H1 (cell line): Measurements from ENCODE around the gene PPEF2. TPM values are rescaled to one million over a fixed set of nuclear protein-coding genes. Genes with fewer than 3 reads are reported as not detected.

Source experiments
- CTCF ChIA-PET: fragments of 300-600 bp; sonication (Branson Sonifier 250); formaldehyde crosslinking; loops from one replicate; lab custom pipeline; 2021; ENCODE audit not compliant: partially characterized antibody; lab: Charles Lee
- POLR2A ChIA-PET: fragments of 300-600 bp; sonication (Branson Sonifier 250); formaldehyde crosslinking; loops from one replicate; lab custom pipeline; 2021; ENCODE audit warnings: inconsistent platforms; ENCODE audit not compliant: partially characterized antibody; lab: Charles Lee
- DNase-seq, 2 experiments: peaks; one replicate each; pipeline versions ENCODE4 v3.0.0 to v3.0.0-alpha.2; 2010 to 2022; ENCODE audit warnings: low spot score in 2 of 2, low read depth in 1 of 2, mixed read lengths in 1 of 2
- FAIRE-seq: peaks from 2 replicates; lab custom pipeline; 2011; peaks lifted over from hg19 to GRCh38; lab: Jason Lieb, UNC
- H2AFZ ChIP-seq: 2 replicates; pipeline ENCODE4 v1.8.1; 2012; ENCODE audit warnings: low read length, inconsistent platforms
- H2AK5ac ChIP-seq: 2 replicates; pipeline ENCODE4 v1.6.1; 2013; ENCODE audit warnings: low read depth, low read length
- H2BK120ac ChIP-seq: replicated peaks from 2 replicates; pipeline ENCODE3; 2013; ENCODE audit warnings: low read depth, low read length, inconsistent platforms
- H2BK12ac ChIP-seq: 2 replicates; pipeline ENCODE4 v1.6.1; 2013; ENCODE audit warnings: low read depth, low read length
- H2BK15ac ChIP-seq: 2 replicates; pipeline ENCODE4 v1.6.1; 2013; ENCODE audit warnings: low read length
- H2BK20ac ChIP-seq: 2 replicates; pipeline ENCODE4 v1.6.1; 2013; ENCODE audit warnings: low read length
- H2BK5ac ChIP-seq: 2 replicates; pipeline ENCODE4 v1.6.1; 2013; ENCODE audit warnings: low read depth, low read length
- H3K14ac ChIP-seq: 2 replicates; pipeline ENCODE4 v1.6.1; 2013; ENCODE audit warnings: inconsistent platforms; ENCODE audit not compliant: insufficient read length
- H3K18ac ChIP-seq: 2 replicates; pipeline ENCODE4 v1.6.1; 2013; ENCODE audit warnings: low read length; ENCODE audit errors: extremely low read depth
- H3K23ac ChIP-seq: 2 replicates; pipeline ENCODE4 v1.6.1; 2013; ENCODE audit warnings: inconsistent platforms; ENCODE audit not compliant: insufficient read length
- H3K23me2 ChIP-seq: 2 replicates; pipeline ENCODE4 v1.6.1; 2013; ENCODE audit warnings: low read depth, low read length
- H3K27ac ChIP-seq: 2 replicates; pipeline ENCODE4 v1.6.1; 2011; ENCODE audit warnings: low read depth, low read length, inconsistent platforms
- H3K27me3 ChIP-seq, 4 experiments: replicated peaks in 1 of 4; 1 replicate in 1 of 4; 2 replicates in 3 of 4; pipeline versions ENCODE4 v1.6.1 to v1.8.1; 2011 to 2013; ENCODE audit warnings: low read length in 3 of 4, mild to moderate bottlenecking in 3 of 4, inconsistent platforms in 2 of 4, mixed read lengths in 2 of 4, moderate library complexity in 1 of 4; ENCODE audit not compliant: control insufficient read depth in 3 of 4, insufficient read depth in 3 of 4; ENCODE audit errors: extremely low read depth in 1 of 4
- H3K36me3 ChIP-seq, 4 experiments: 2 replicates each; pipeline versions ENCODE4 v1.6.1 to v1.8.1; 2011 to 2013; ENCODE audit warnings: mild to moderate bottlenecking in 4 of 4, low read length in 3 of 4, moderate library complexity in 2 of 4, control low read depth in 1 of 4, inconsistent platforms in 1 of 4; ENCODE audit not compliant: insufficient read depth in 4 of 4, control insufficient read depth in 2 of 4
- H3K4ac ChIP-seq: replicated peaks from 2 replicates; pipeline ENCODE3; 2013; ENCODE audit warnings: low read length, low read depth, mixed read lengths, inconsistent platforms; ENCODE audit not compliant: insufficient read length
- H3K4me1 ChIP-seq, 4 experiments: replicated peaks in 1 of 4; 1 replicate in 1 of 4; 2 replicates in 3 of 4; pipeline versions ENCODE4 v1.6.1 to v1.8.1; 2011 to 2013; ENCODE audit warnings: low read length in 3 of 4, inconsistent platforms in 2 of 4, mixed read lengths in 1 of 4; ENCODE audit not compliant: insufficient read depth in 4 of 4, control insufficient read depth in 3 of 4
- H3K4me2 ChIP-seq, 2 experiments: 2 replicates each; pipeline versions ENCODE4 v1.6.1 to v1.8.1; 2011 to 2013; ENCODE audit warnings: low read depth in 2 of 2, low read length in 2 of 2, control low read depth in 1 of 2, inconsistent platforms in 1 of 2, mild to moderate bottlenecking in 1 of 2; ENCODE audit not compliant: insufficient read depth in 1 of 2
- H3K4me3 ChIP-seq, 4 experiments: fragments of 200-600, 300-600 bp in 1 of 4; sonication (generic), shearing (Covaris generic), sonication (Bioruptor Twin) in 1 of 4; 2 replicates each; pipeline versions ENCODE4 v1.5.1 to v1.8.1; 2011 to 2016; ENCODE audit warnings: low read length in 4 of 4, low read depth in 3 of 4, control low read depth in 2 of 4, inconsistent platforms in 2 of 4, mild to moderate bottlenecking in 2 of 4, mixed read lengths in 1 of 4, moderate library complexity in 1 of 4; ENCODE audit not compliant: insufficient read depth in 2 of 4; ENCODE audit errors: extremely low read depth in 1 of 4
- H3K56ac ChIP-seq: replicated peaks from 2 replicates; pipeline ENCODE3; 2013; ENCODE audit warnings: low read depth, mild to moderate bottlenecking, mixed read lengths, low read length, inconsistent platforms; ENCODE audit not compliant: insufficient read length
- H3K79me1 ChIP-seq: 2 replicates; pipeline ENCODE4 v1.6.1; 2013; ENCODE audit warnings: low read depth, low read length, control low read depth
- H3K79me2 ChIP-seq, 2 experiments: 2 replicates each; pipeline versions ENCODE4 v1.6.1 to v1.8.1; 2012 to 2013; ENCODE audit warnings: low read length in 2 of 2, mild to moderate bottlenecking in 2 of 2, inconsistent platforms in 1 of 2; ENCODE audit not compliant: insufficient read depth in 2 of 2, control insufficient read depth in 1 of 2
- H3K9ac ChIP-seq, 4 experiments: replicated peaks in 1 of 4; 1 replicate in 1 of 4; 2 replicates in 3 of 4; pipeline versions ENCODE4 v1.6.1 to v1.8.1; 2011 to 2013; ENCODE audit warnings: low read depth in 3 of 4, low read length in 3 of 4, control low read depth in 2 of 4, mild to moderate bottlenecking in 2 of 4, moderate library complexity in 2 of 4, inconsistent platforms in 1 of 4; ENCODE audit errors: extremely low read depth in 1 of 4
- H3K9me3 ChIP-seq, 2 experiments: 2 replicates each; pipeline versions ENCODE4 v1.6.1 to v1.8.1; 2012 to 2013; ENCODE audit warnings: mild to moderate bottlenecking in 2 of 2, moderate library complexity in 2 of 2, control low read depth in 1 of 2, inconsistent platforms in 1 of 2, low read depth in 1 of 2, low read length in 1 of 2, mixed read lengths in 1 of 2; ENCODE audit not compliant: insufficient read depth in 2 of 2
- H4K20me1 ChIP-seq, 2 experiments: replicated peaks in 1 of 2; 2 replicates each; pipeline versions ENCODE3 to v1.8.1; 2011 to 2013; ENCODE audit warnings: inconsistent platforms in 2 of 2, low read length in 2 of 2, mild to moderate bottlenecking in 1 of 2; ENCODE audit not compliant: insufficient read depth in 2 of 2, control insufficient read depth in 1 of 2
- H4K5ac ChIP-seq: 2 replicates; pipeline ENCODE4 v1.6.1; 2013; ENCODE audit warnings: low read length, low read depth, mixed read lengths, inconsistent platforms; ENCODE audit not compliant: insufficient read length
- H4K8ac ChIP-seq: 2 replicates; pipeline ENCODE4 v1.8.0; 2013; ENCODE audit warnings: mild to moderate bottlenecking, moderate library complexity, low read length, inconsistent platforms; ENCODE audit not compliant: insufficient read depth; ENCODE audit errors: extremely low read depth
- H4K91ac ChIP-seq: replicated peaks from 2 replicates; pipeline ENCODE3; 2013; ENCODE audit warnings: low read length, mixed read lengths, inconsistent platforms; ENCODE audit not compliant: insufficient read length
- CHD1 ChIP-seq: IDR thresholded peaks from 2 replicates; pipeline ENCODE4 v1.6.1; 2012; ENCODE audit warnings: low read depth, low read length, improper control_type of control experiment
- CTCF ChIP-seq, 3 experiments: IDR thresholded peaks; 1 replicate in 2 of 3; 2 replicates in 1 of 3; pipeline versions ENCODE4 v1.5.1 to v1.6.1; 2011; ENCODE audit warnings: low read length in 3 of 3, mild to moderate bottlenecking in 3 of 3, inconsistent platforms in 2 of 3, low read depth in 1 of 3, moderate library complexity in 1 of 3; ENCODE audit not compliant: insufficient read depth in 1 of 3; ENCODE audit errors: control extremely low read depth in 1 of 3
- KDM1A ChIP-seq: fragments of 200-600, 300-600 bp; sonication (generic); IDR thresholded peaks from 2 replicates; pipeline ENCODE4 v1.7.1; 2016; ENCODE audit warnings: mild to moderate bottlenecking, low read length, borderline replicate concordance
- MAX ChIP-seq: IDR thresholded peaks from 2 replicates; pipeline ENCODE4 v1.6.1; 2012; ENCODE audit warnings: inconsistent platforms
- RAD21 ChIP-seq, 2 experiments: IDR thresholded peaks in 1 of 2; conservative IDR thresholded peaks in 1 of 2; 2 replicates each; pipeline ENCODE4 v1.6.1; 2011; ENCODE audit warnings: low read depth in 2 of 2, low read length in 2 of 2, improper control_type of control experiment in 1 of 2, inconsistent platforms in 1 of 2, mild to moderate bottlenecking in 1 of 2, moderate library complexity in 1 of 2
- SP2 ChIP-seq: IDR thresholded peaks from 2 replicates; pipeline ENCODE4 v1.6.1; 2012; ENCODE audit warnings: mild to moderate bottlenecking, low read length, inconsistent platforms
- TEAD4 ChIP-seq: IDR thresholded peaks from 2 replicates; pipeline ENCODE4 v1.6.1; 2012; ENCODE audit warnings: low read depth, low read length, inconsistent platforms, mixed read lengths
- WGBS, 2 experiments: shearing (Covaris generic) in 1 of 2; methylation state at CpG; one replicate each; pipeline versions ENCODE4 v1.1.6 to v1.1.7; 2013 to 2015; ENCODE audit warnings: low lambda C conversion rate in 2 of 2, mixed read lengths in 2 of 2, inconsistent platforms in 1 of 2, low coverage in 1 of 2, missing lambda C conversion rate in 1 of 2; ENCODE audit not compliant: insufficient replicate concordance in 2 of 2, insufficient coverage in 1 of 2, insufficient read length in 1 of 2; ENCODE audit errors: extremely low coverage in 1 of 2, missing lambda C conversion rate in 1 of 2; 5-methylcytosine and 5-hydroxymethylcytosine counted together
- polyA plus RNA-seq, 7 experiments: library from polyadenylated mRNA; depleted of rRNA in 3 of 7; stranded (reverse) in 5 of 7; unstranded in 2 of 7; fragments of >200 nt in 5 of 7; fragments of 200-250 nt in 2 of 7; gene quantifications; 1 replicate in 5 of 7; 2 replicates in 1 of 7; 4 replicates in 1 of 7; pipeline versions ENCODE4 v1.2.1 to v1.2.3, GENCODE V29; 2011 to 2013; ENCODE audit warnings: missing spikeins in 2 of 7, mixed read lengths in 2 of 7
- total RNA-seq: library from RNA; stranded (reverse); fragmentation: NEBNext Ultra II Directional; extraction: Animal tissue kit (Norgen Biotek cat#: 25700); gene quantifications from 2 replicates; pipeline ENCODE4 v1.2.1, GENCODE V29; 2021

The PPEF2 gene
- total and polyA plus RNA-seq, 2 of the 8 experiments (the other 6 are each of a cell fraction or from before 2014, with no cell fraction given): not detected

- Histone ChIP-seq H3K4me2 (no peak overlapping the region), H3K9me3 (no peaks in the 10 kb centered on the region), H2BK12ac (no peak overlapping the region)
- DNase-seq: no peak
- peak; percentile 69 to 72 for TF ChIP-seq RAD21 (IDR thresholded peaks at IDR 0.05 in 1 of 2, conservative IDR thresholded peaks at IDR 0.05 in 1 of 2; ENCODE audit: low read depth in 2 of 2, low read length in 2 of 2)
- no peak for TF ChIP-seq SP2
- peak; percentile 17 to 71 (median 64); a peak in 3 of 4 replicates for TF ChIP-seq CTCF (IDR thresholded peaks at IDR 0.05; ENCODE audit: control extremely low read depth in 1 of 3, insufficient read depth in 1 of 3, low read depth in 1 of 3, low read length in 3 of 3)
- TF ChIP-seq CHD1: no peak
- peak; percentile 15; the same call in 1 of the 2 replicates for TF ChIP-seq MAX
- peak; percentile 91 for TF ChIP-seq TEAD4
- peak; percentile 60; the same call in 1 of the 2 replicates for TF ChIP-seq KDM1A
- TF ChIP-seq, all 59 proteins: peak for 5
- Histone ChIP-seq H2AK5ac (no peak overlapping the region), H3K4me1 (no peaks in the 10 kb centered on the region), H4K5ac (no peak overlapping the region), H3K79me2 (no peaks in the 10 kb centered on the region), H2BK5ac (no peak overlapping the region), H3K36me3 (no peaks in the 10 kb centered on the region), H3K14ac (no peak overlapping the region), H3K27me3 (no peaks in the 10 kb centered on the region), H4K91ac (no peak overlapping the region), H3K23ac (no peak overlapping the region), H3K27ac (no peak overlapping the region), H4K20me1 (no peaks in the 10 kb centered on the region), H3K56ac (no peak overlapping the region), H4K8ac (no peak overlapping the region), H3K79me1 (no peaks in the 10 kb centered on the region), H3K9ac (no peak overlapping the region), H3K4ac (no peak overlapping the region), H2AFZ (no peak overlapping the region; the same call in 1 of the 2 replicates), H2BK20ac (no peak overlapping the region), H2BK15ac (no peak overlapping the region), H3K23me2 (no peaks in the 10 kb centered on the region), H2BK120ac (no peak overlapping the region), H3K4me3 (no peak overlapping the region), H3K18ac (peak overlapping the region; percentile 25; the same call in 1 of the 2 replicates)
- ChIA-PET CTCF (interaction anchor here (0.6 to 8.1 kb wide), 40 partner anchors 9 to 473 kb away, joined by 3 to 144 read pairs (median 5); partner anchors contain the start of genes NAAA and PPEF2), POLR2A (interaction anchor here (0.9 to 1.9 kb wide), 6 partner anchors 13 to 52 kb away, joined by 3 to 9 read pairs (median 4); partner anchors contain the start of gene NAAA)
- 40% methylated on average over 4 of the region's 4 CpGs; no CpG with 5 or more reads in 1 of the 2 experiments for WGBS, 2 experiments
- peak; percentile 78 for FAIRE-seq
These were observed 6.4 kb downstream of the PPEF2 start for GRCh38 chr4:75895744-75896314.
